HG03064 (cell line): Measurements from ENCODE around the gene CFD.
"Not testable (repeated sequence)": the region's sequence is repeated elsewhere in the genome, so short reads cannot be mapped to it uniquely, and the experiment has no call there.

Experiments
- ATAC-seq: cut with Tn5 transposase; IDR thresholded peaks from one replicate; pipeline ENCODE4 v1.9.1; 2021; ENCODE audit warnings: low read depth; ENCODE audit not compliant: unreplicated experiment

Gene CFD

DNA sequence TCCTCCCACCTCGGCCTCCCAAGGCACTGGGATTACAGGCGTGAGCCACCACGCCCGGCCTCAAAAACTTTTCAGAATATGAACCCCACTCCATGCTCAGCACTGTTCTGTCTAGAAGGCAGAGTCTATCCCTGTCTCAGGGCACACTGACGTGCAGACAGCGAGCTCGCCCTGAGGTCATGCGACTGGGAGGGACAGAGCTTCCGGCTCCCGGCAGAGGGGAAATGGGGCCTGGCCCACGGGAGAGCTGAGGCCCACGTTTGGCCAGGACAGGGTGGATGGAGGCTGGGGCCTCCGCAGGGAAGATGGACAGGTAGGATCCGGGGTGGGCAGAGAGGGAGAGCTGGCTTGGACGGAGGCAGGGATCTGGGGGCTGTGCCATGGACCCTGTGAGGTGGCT lies 34.6 kb upstream of the CFD start:
- ATAC-seq, result no peak

DNA sequence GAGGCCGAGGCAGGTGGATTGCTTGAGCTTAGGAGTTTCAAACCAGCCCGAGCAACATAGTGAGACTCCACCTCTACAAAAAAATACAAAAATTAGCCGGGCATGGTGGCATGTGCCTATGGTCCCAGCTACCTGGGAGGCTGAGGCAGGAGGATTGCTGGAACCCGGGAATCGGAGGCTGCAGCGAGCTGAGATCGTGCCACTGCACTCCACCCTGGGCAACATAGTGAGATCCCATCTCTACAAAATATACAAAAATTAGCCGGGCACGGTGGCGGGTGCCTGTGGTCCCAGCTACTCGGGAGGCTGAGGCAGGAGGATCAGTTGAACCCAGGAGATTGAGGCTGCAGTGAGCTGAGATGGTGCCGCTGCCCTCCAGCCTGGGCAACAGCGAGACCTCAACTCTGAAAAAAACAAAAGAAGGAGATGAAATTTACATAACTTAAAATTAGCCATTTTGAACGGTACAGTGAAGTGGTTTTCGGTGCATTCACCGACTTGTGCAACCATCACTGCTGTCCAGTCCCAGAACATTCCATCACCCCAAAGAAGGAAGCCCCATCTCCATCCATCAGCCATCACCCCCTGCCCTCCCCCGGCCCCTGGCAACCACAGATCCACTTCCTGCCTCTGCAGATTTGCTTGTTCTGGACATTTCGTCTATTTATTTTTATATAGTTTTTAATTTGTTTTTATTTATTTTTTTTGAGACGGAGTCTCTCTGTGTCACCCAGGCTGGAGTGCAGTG lies 33.4 kb upstream of the CFD start:
- ATAC-seq, result no peak

DNA sequence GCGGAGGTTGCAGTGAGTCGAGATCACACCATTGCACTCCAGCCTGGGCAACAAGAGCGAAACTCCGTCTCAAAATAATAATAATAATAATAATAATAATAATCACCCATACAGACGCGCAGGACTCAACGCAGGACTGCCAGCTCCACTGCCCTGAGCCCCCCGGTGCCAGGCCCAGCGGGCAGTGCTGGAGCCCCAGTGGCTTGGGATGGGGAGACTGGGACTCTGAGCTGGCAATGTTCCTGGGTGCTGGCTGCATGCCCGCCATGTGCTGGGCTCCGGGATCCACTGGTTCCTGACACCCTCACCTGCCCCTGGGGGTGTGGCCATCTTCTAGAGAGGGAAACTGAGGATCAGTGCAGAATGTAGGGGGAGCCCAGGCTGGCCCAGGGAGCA lies 32.2 kb upstream of the CFD start:
- no peak for ATAC-seq

DNA sequence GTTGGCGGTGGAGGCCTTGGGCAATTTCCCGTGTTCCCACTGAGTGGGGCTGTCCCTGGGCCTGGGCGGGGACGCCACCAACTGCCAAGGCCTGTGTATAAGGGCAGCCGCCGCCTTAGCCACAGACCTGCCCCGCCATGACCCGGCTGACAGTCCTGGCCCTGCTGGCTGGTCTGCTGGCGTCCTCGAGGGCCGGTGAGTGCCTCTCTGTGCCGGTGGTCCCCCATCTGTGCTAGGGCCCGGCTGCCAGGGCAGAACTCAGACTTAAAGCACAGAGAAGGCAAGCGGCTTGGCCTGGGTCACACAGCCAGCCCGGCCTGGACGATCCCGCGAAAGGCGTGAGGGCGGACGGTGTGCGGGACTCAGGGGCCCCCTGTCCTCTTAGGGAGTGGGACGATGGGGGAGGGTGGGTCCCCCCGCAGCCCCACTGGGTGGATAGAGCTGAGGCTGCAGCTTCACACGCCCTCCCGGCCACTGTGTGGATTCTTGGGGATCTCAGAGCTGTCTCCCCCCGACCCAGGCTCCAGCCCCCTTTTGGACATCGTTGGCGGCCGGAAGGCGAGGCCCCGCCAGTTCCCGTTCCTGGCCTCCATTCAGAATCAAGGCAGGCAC lies 31.6 kb upstream of the CFD start, which contains the start of gene AZU1:
Gene AZU1, plus strand, starts transcription at position 128 of the 612 bp plus-strand sequence. Its CDS starts 10 bp downstream, at position 138.
- no peak for ATAC-seq

DNA sequence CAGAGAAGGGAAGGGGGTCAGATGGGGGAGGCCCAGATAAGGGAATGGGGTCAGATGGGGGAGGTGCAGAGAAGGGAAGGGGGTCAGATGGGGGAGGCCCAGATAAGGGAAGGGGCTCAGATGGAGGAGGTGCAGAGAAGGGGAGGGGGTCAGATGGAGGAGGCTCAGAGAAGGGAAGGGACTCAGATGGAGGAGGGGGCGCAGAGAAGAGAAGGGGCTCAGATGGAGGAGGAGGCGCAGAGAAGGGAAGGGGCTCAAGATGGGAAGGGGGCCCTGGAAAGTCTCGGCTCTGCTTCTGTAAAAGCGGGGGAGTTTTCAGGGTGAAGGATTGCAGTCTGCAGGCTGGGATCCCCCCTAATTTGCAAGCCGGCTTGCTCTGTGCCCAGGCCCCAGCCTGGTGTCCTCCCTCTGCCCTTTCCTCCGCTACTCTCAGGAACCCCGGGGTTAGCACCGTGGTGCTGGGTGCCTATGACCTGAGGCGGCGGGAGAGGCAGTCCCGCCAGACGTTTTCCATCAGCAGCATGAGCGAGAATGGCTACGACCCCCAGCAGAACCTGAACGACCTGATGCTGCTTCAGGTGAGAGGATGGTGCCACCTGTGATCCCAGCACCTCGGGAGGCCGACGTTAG lies 30.2 kb upstream of the CFD start:
- ATAC-seq, result no peak

DNA sequence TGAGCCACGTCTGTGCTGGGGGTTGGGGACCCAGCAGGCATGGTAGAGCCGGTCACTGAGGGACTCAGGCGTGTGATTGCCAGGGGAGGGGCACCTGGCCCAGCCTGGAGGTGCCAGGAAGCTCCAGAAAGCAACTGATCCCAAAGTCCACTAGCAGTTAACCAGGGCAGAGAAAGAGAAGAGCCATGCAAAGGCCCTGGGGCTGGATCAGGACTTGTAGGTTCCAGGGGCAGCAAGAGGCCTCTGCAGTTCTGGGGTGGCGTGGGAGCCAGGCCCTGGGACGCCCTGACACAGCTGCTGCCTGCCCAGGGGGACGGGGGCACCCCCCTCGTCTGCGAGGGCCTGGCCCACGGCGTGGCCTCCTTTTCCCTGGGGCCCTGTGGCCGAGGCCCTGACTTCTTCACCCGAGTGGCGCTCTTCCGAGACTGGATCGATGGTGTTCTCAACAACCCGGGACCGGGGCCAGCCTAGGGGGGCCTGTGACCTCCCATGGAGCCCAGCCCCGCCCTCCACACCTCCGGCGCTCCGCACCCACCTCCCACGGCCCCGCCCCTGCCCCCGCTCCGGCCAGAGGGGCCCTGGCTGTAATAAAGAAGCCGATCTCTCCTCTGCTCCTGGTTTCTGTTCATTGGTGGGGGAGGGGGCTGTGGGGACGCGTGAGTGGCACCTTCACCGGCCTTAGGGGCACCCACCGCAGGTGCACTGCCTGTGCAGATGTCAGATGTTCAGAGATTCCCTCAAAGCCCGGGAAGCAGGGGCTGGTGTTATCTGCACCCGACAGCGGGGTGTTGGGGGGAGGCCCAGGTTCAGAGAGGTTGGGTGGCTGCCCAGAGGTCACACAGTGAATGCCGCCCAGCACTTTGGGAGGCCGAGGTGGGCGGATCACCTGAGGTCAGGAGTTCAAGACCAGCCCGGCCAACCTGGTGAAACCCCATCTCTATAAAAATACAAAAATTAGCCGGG lies 27.8 kb upstream of the CFD start:
- no peak for ATAC-seq

DNA sequence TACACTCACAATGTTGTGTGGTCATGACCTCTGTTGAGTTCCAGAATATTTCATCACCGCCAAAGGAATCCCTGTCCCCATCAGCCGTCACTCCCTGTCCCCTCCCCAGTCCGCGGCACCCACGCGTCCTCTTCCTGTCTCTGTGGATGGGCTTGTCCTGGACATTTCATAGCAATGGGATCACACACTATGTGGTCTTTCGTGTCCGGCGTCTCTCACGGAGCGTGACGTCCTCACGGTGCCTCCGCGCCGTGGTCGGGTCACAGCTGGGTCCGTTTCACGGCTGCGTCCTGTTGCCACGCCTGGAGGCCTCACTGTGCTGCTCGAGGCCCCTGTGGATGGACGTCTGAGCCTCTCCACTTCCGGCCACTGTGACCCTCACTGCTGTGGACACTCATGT lies 25.2 kb upstream of the CFD start:
- no peak for ATAC-seq

DNA sequence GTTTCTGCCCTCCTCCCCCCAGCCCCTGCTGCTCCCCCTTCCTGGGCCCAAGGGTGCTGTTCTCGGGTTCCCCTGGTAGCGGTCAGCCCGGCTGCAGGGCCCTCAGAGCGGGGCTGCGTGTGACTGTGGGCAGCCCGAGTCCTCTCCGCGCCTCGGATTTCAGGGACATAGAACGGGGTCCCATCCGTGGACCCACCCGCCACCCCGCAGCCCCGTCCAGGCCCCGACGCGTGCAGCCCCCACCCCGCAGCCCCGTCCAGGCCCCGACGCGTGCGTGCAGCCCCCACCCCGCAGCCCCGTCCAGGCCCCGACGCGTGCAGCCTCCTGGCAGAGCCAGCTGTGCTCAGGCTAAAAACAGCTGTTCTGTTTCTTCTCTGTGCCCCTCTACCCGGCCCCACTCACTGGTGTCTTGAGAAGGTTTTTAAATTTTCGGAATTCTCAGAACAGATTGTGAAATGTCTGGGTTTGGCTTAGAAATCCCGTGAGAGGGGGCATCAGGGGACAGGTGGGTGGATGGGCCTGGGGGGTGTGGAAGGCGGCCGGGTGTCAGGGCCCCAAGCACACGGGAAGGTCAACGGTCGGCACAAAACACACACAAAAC lies 24.2 kb upstream of the CFD start:
- ATAC-seq, result no peak

DNA sequence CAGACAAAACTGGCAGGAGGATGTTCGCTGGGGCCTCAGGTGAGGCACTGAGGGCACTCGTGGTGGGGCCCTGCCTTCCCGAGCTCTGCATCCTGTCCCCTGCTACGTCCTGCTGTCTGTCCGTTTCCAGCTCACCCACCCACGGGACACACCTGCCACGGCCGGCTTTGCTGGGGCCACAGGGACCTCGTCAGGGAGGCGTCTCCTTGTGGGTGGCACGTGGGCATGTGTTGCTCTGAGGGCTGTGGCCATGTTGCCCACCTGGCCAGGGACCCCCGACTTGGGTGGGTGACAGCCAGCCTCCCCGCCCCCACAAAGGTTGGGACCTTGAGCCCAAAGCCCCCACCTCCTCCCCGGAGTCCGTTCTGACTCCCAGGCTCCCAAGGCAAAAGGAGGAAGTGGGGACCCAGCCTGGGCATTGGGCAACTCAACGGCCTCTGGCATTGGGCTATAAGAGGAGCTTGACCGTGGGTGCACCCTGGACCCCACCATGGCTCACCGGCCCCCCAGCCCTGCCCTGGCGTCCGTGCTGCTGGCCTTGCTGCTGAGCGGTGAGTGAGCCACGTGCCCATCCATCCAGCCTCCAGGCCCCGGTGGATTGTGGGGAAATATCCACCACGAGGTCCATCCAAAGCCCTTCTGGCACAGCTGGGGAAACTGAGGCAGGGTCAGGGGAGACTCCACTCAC lies 18.8 kb upstream of the CFD start, which contains the start of gene PRTN3:
Gene PRTN3, plus strand, starts transcription at position 481 of the 688 bp plus-strand sequence. Its CDS starts 10 bp downstream, at position 491.
- no peak for ATAC-seq

DNA sequence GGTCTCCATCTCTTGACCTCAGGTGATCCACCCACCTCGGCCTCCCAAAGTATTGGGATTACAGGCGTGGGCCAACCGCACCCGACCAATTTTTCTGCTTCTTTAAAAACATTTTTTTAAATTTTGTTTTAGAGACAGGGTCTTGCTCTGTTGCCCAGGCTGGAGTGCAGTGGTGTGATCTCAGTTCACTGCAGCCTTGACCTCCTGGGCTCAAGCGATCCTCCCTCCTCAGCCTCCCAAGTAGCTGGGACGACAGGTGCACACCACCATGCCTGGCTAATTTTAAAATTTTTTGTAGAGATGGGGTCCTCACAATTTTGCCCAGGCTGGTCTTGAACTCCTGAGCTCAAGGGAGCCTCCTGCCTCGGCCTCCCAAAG lies 16.7 kb upstream of the CFD start:
- not testable (repeated sequence) for ATAC-seq

DNA sequence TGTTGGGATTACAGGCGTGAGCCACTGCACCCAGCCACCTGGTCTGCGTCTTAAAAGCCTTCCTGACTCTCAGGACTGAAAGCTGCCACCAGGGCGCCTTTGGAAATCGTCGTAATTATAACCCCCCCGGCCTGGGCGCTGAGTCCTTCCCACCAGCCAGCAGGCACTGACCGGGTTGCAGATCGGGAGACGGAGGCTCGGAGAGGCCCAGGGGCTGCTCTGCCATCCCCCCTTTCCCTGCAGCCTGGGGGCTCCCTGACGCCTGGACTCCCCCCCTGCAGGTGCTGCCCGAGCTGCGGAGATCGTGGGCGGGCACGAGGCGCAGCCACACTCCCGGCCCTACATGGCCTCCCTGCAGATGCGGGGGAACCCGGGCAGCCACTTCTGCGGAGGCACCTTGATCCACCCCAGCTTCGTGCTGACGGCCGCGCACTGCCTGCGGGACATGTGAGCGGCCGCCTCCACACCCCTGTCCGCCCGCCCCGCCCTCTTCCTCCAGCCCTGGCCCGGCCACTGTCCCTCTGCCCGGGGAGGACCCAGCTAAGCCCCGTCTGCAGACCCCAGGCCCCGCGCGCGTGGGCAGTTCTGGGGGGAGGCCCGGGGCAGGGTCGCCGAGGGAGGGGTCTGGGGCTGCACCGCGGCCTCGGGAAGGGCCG lies 16.2 kb upstream of the CFD start:
- ATAC-seq, result no peak

DNA sequence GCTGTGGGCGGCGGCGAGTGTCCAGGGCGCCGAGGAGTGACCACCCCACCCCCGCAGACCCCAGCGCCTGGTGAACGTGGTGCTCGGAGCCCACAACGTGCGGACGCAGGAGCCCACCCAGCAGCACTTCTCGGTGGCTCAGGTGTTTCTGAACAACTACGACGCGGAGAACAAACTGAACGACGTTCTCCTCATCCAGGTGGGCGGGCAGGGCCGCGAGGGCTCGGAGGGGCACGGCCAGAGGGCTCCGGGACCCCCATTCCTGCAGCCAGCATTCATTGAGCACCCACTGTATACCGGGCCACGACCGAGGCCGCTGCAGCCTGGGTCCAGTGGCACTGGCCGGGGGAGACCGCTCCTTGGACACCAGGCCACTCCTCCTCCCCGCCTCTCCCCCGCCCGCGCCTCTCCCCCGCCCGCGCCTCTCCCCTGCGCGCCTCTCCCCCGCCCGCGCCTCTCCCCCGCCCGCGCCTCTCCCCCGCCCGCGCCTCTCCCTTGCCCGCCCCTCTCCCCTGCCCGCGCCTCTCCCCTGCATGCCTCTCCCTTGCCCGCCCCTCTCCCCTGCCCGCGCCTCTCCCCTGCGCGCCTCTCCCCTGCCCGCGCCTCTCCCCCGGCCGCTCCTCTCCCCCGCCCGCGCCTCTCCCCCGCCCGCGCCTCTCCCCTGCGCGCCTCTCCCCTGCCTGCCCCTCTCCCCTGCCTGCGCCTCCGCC lies 15.5 kb upstream of the CFD start:
- no peak for ATAC-seq

DNA sequence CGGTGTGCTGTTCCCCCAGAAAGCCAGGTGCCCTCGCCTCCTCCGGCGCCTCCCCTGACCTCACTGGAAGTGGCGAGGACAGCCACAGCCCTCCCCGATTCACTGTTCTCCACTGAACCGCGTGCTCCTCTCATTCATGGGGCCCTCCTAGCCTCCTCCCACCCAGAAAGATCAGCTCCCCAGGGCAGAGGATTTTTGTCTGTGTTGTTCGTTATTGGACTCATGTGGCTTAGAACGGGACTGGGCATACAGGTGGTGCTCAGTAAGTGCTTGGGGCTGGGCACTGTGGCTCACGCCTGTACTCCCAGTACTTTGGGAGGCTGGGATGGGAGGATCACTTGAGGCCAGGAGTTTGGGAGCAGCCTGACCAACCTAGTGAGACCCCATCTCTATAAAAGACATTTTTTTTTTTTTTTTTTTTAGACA lies 14.9 kb upstream of the CFD start:
- ATAC-seq, result no peak

DNA sequence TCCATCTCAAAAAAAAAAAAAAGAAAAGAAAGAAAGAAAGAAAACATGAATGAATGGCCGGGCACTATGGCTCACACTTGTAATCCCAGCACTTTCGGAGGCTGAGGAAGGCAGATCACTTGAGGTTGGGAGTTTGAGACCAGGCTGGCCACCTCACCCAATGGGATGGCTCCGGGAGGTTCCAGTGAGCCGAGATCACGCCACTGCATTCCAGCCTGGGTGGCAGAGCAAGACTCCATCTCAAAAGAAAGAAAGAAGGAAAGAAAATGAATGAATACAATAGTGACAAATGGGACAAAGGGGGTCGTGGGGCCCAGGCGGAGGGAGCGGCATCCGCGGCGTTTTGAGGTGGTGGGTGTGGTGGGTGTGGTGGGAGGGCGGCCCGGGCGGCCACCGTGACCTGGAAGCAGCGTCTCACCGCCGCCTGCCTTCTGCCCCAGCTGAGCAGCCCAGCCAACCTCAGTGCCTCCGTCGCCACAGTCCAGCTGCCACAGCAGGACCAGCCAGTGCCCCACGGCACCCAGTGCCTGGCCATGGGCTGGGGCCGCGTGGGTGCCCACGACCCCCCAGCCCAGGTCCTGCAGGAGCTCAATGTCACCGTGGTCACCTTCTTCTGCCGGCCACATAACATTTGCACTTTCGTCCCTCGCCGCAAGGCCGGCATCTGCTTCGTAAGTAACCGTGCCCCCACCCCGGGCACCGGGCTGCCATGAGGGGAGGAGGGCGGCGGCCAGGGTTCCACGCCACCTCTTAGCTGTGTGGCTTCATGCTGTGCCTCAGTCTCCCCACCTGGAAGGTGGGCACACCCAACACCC lies 13.6 kb upstream of the CFD start:
- ATAC-seq, result no peak

DNA sequence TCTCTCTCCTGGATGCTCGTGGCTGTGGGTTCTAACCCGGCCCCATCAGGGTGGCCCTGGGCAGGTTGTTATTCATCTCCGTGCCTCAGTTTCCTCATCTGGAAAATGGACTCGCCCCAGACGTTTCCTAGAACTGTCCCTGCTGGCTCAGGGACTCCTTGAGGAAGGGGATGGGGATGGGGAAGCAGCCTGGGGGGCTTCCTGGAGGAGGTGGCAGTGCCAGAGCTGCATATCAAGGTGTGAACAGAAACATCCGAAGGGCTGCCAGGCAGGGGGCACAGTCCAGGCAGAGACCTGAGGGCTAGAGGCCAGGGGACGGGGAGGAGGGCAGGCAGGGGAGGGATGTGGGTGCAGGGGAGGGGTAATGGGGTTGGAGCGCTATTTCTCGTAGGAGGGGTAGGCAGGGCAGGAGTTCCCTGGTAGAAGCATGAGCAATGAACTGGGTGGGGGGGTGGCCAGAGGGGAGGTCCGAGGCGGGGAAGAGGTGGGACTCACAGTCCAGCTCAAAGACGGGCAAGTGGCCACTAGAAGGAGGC lies 11.0 kb upstream of the CFD start:
- no peak for ATAC-seq

DNA sequence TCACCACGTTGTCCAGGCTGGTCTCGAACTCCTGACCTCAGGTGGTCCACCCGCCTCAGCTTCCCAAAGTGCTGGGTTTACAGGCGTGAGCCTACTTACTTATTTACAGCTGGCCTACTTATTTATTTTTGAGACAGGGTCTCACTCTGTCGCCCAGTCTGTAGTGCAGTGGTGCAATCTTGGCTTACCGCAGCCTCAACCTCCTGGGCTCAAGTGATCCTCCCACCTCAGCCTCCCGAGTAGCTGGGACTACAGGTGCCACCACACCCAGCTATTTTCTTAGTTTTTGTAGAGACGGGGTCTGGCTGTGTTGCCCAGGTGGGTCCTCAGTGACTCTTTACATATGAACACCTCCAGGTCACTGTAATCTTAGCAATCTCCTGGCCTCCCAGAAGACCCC lies 10.3 kb upstream of the CFD start:
- ATAC-seq, result not testable (repeated sequence)

DNA sequence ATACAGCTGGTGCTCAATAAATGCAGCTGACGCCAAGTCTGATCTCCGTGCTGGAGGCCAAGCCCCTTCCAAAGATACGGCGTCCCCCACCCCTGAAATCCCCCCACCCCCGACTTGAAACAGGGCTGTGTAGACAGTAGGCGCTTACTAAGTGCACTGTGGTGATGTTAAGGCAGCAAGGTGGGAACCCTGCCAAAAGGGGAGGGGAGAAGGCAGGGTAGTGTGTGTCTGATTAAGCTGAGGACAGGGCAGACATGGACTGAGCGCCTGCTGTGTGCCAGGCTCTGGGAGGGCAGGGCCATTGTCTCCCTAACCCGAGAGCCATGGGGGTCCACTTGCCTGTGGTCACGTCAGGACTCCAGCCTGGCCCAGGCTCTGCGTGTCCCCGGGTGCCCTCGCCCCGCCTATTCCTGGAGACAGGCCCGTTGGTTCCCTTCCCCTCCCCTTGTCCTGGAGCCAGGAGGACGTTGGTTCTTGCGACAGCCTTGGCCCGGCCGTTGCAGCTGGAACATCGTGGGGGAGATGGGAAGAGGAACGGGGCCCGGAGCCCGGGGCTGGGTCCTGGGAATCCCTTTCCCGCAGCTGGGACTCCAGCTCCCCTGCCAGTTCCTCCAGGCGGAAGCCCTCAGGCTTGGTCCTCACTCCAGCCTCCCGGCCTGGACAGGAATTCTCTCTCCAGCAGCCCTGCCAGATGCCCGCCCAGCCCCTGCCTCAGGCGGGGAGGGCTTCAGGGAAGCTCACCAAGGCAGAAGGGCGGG lies 9.1 kb upstream of the CFD start:
- no peak for ATAC-seq
